ENCODE results near the gene GFY. TPM values are rescaled to one million over a fixed set of nuclear protein-coding genes. Genes with fewer than 3 reads are reported as not detected.

GFY gene
- total and polyA plus RNA-seq, 4 experiments from 2014 or later: not detected

DNA sequence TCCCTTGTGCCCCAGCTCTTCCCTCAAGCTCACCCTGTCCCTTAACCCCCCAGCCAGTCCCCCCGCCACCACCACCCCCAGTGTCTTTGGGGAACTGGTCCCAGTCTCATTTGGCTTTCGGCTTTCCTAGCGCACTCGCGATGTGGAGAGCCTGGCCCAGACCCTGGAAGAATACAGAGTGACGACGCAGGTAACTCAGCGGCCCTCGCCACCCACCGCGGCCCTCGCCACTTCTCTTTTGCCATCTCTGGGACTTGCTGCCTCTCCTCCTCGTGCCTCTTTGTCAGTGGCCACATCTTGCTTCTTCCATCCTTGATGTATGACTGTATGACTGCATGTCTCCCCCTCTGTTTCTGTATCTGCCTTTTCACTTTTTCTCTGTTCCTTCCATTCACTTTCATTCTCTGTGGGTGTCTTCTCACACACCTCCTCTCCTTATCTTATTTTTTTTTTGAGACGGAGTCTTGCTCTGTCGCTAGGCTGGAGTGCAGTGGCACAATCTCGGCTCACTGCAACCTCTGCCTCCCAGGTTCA, 17.6 kb upstream of the GFY start:
- Mint-ChIP-seq H3K9me3 (peaks cover 0 to 2% (median 0%) of the 10 kb centered on the region in 8 donors), H3K27me3 (no peaks in the 10 kb centered on the region), H3K4me3 (peak overlapping the region in 6 of 8 donors; percentile 4 to 72 (median 67)), H3K27ac (peak overlapping the region in 6 of 7 donors; percentile 8 to 96 (median 78)), H3K36me3 (no peaks in the 10 kb centered on the region), H3K4me1 (peaks cover 37 to 75% (median 57%) of the 10 kb centered on the region in 4 donors)
- no peaks in the 10 kb centered on the region for H3K36me3 ChIP-seq (ENCODE audit: insufficient read depth, low read length)
- H3K27me3 ChIP-seq (ENCODE audit: insufficient read depth, low read length): no peaks in the 10 kb centered on the region
- intact Hi-C loops (cut with micrococcal nuclease): loop anchor here (2.0 kb wide), 1 partner anchor 21 kb away; no protein-coding TSS in a partner anchor
- CTCF ChIA-PET (ENCODE audit: partially characterized antibody): interaction anchor here (1.2 to 1.9 kb wide), 2 partner anchors 15 to 18 kb away, joined by 3 to 11 read pairs; no protein-coding TSS in a partner anchor
- H3K4me1 ChIP-seq (ENCODE audit: insufficient read depth, low read length): peaks cover 67% of the 10 kb centered on the region
- peak in 1 of 5 donors; percentile 7 for DNase-seq
- POLR2A ChIA-PET (ENCODE audit: partially characterized antibody): interaction anchor here (1.6 to 2.8 kb wide), 3 partner anchors 8 to 63 kb away, joined by 4 to 17 read pairs (median 6); no protein-coding TSS in a partner anchor
- H3K27ac ChIP-seq (ENCODE audit: low read depth, low read length): no peak overlapping the region
- H3K9me3 ChIP-seq (ENCODE audit: control insufficient read depth in 1 of 2, low read length in 2 of 2): no peaks in the 10 kb centered on the region
- H3K4me3 ChIP-seq (ENCODE audit: low read length in 2 of 2): no peak overlapping the region

DNA sequence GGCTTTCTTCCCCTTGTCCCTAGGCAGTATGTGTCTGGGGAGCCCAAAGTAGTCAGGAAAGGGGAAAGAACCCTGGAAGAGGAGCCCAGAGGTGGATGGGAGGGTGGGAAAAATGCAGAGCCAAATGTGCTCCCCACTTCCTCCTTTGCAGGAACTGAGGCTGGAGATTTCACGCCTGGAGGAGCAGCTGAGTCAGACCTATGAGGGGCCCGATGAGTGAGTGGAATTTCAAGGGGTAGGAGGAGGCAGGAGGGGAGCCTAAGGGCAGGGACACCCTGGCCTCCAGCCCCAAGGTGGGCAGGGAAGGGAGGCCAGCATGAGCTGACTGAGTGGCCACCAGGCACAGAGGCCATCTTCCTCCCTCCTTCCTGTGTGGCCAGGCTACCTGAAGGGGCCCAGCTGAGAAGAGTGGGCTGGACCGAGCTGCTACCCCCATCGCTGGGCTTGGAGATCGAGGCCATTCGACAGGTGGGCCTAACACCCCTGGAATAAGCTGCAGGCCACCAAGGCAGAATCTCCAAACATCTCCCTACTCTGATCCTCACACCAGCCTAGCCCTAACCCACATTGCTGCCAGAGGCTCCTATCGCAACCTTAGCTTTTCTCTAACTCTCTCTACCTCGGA, 16.3 kb upstream of the GFY start:
- Mint-ChIP-seq H3K4me1 (peaks cover 37 to 77% (median 58%) of the 10 kb centered on the region in 4 donors), H3K27ac (peak overlapping the region; percentile 76 to 96 (median 92)), H3K27me3 (no peaks in the 10 kb centered on the region), H3K36me3 (no peaks in the 10 kb centered on the region), H3K4me3 (peak overlapping the region; percentile 60 to 83 (median 68)), H3K9me3 (peaks cover 0 to 2% (median 0%) of the 10 kb centered on the region in 8 donors)
- Histone ChIP-seq H3K27ac (ENCODE audit: low read depth, low read length) (peak overlapping the region; percentile 34), H3K4me3 (ENCODE audit: low read length in 2 of 2) (peak overlapping the region; percentile 8 to 34), H3K9me3 (ENCODE audit: control insufficient read depth in 1 of 2, low read length in 2 of 2) (no peaks in the 10 kb centered on the region), H3K4me1 (ENCODE audit: insufficient read depth, low read length) (peaks cover 67% of the 10 kb centered on the region), H3K36me3 (ENCODE audit: insufficient read depth, low read length) (no peaks in the 10 kb centered on the region), H3K27me3 (ENCODE audit: insufficient read depth, low read length) (no peaks in the 10 kb centered on the region)
- ChIA-PET CTCF (ENCODE audit: partially characterized antibody) (interaction anchor here (0.8 to 1.7 kb wide), 5 partner anchors 13 to 45 kb away, joined by 3 to 7 read pairs (median 3); partner anchors contain the start of gene GFY), POLR2A (ENCODE audit: partially characterized antibody) (interaction anchor here (0.9 to 2.8 kb wide), 11 partner anchors 12 to 89 kb away, joined by 3 to 17 read pairs (median 3); partner anchors contain the start of genes ALDH16A1, CD37 and GFY)
- peak in 1 of 5 donors; percentile 3 for DNase-seq
- intact Hi-C loops (cut with micrococcal nuclease): loop anchor here (2.0 kb wide), 1 partner anchor 20 kb away; no protein-coding TSS in a partner anchor

DNA sequence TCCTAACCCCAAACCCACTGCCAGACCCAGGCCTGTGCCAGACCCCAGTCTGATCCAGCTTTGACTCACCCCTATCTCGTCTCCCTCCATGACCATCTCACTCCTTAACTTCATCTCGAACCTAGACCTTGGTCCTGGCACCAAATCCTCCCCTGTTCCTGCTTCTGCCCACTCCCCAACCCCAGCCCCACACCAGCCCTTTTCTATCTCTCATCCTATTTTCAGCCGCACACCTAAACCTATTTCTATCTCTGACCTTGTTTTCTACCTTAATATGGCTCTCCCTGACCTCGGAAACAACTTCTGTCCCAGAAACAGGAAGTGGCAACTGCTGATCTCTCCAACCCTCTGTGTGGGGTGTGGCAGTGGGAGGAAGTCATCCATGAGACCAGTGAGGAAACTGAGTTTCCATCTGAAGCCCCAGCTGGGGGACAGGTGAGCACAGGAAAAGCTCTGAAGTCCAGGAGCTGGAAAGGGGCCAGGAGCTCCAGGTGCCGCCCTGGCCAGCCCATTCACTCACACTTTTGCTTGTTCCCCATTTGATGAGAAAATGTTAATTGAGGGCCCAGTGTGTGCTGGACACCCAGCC, 15.7 kb upstream of the GFY start:
- H3K27ac ChIP-seq (ENCODE audit: low read depth, low read length): peak overlapping the region; percentile 34
- peak overlapping the region in 1 of 2 donors; percentile 34 for H3K4me3 ChIP-seq (ENCODE audit: low read length in 2 of 2)

DNA sequence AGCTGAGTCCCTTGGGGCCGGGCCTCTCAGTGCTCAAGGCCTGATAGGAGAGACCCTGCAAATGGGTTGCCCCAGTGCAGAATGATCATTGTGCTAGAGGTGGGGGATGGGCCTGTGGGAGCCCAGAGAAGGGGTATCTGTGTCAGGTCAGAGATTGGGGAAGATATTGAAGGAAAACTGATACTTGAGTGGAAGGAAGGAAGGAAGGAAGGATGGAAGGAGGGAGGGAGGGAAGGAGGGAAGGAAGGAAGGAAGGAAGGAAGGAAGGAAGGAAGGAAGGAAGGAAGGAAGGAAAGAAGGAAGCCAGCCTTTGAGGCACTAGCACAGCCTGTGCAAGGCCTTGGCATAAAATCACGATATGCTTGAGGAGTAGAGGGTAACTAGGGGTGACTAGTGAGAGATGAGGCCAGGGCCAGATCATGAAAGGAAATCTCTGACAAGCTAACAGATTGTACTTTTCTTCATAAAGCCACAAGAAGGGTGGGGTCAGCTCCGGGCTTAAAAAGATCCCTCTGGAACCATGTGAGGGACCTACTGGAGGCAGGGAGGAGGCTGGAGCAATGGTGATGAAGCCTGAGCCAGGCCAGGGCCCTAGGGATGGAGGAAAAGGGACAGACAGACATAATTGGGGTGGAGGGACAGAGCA, 13.4 kb upstream of the GFY start:
- CTCF ChIA-PET (ENCODE audit: partially characterized antibody): interaction anchor here (1.0 to 1.8 kb wide), 5 partner anchors 9 to 65 kb away, joined by 3 to 6 read pairs (median 5); no protein-coding TSS in a partner anchor
- H3K27ac Mint-ChIP-seq: peak overlapping the region; percentile 19 to 87 (median 67)
- H3K36me3 Mint-ChIP-seq: no peaks in the 10 kb centered on the region
- POLR2A ChIA-PET (ENCODE audit: partially characterized antibody): interaction anchor here (0.9 to 2.2 kb wide), 5 partner anchors 9 to 59 kb away, joined by 3 to 10 read pairs (median 4); partner anchors contain the start of genes GFY and PTH2
- intact Hi-C loops (cut with micrococcal nuclease): no loop called here
- Histone ChIP-seq H3K9me3 (ENCODE audit: control insufficient read depth in 1 of 2, low read length in 2 of 2) (no peaks in the 10 kb centered on the region), H3K27me3 (ENCODE audit: insufficient read depth, low read length) (no peaks in the 10 kb centered on the region), H3K4me1 (ENCODE audit: insufficient read depth, low read length) (peaks cover 55% of the 10 kb centered on the region), H3K36me3 (ENCODE audit: insufficient read depth, low read length) (no peaks in the 10 kb centered on the region), H3K4me3 (ENCODE audit: low read length in 2 of 2) (no peak overlapping the region), H3K27ac (ENCODE audit: low read depth, low read length) (no peak overlapping the region)
- peak overlapping the region in 3 of 8 donors; percentile 20 to 36 (median 21) for H3K4me3 Mint-ChIP-seq
- DNase-seq: no peak
- peaks cover 37 to 62% (median 51%) of the 10 kb centered on the region in 4 donors for H3K4me1 Mint-ChIP-seq
- H3K27me3 Mint-ChIP-seq: peaks cover 0 to 2% of the 10 kb centered on the region in 2 donors
- H3K9me3 Mint-ChIP-seq: no peaks in the 10 kb centered on the region

More for the DNA sequence above, 15.7 kb upstream of the GFY start:
- peak in 4 of 5 donors; percentile 34 to 46 (median 42) for DNase-seq
- ChIA-PET POLR2A (ENCODE audit: partially characterized antibody) (interaction anchor here (0.6 to 2.8 kb wide), 15 partner anchors 12 to 149 kb away, joined by 3 to 17 read pairs (median 3); partner anchors contain the start of genes ALDH16A1, CD37, GFY and PTH2), CTCF (ENCODE audit: partially characterized antibody) (interaction anchor here (0.8 to 1.7 kb wide), 6 partner anchors 14 to 265 kb away, joined by 3 to 7 read pairs (median 3); partner anchors contain the start of gene GFY)
- intact Hi-C loops (cut with micrococcal nuclease): loop anchor here (2.0 kb wide), 1 partner anchor 19 kb away; no protein-coding TSS in a partner anchor
- H3K27ac Mint-ChIP-seq: peak overlapping the region; percentile 76 to 96 (median 92)
- H3K36me3 Mint-ChIP-seq: no peaks in the 10 kb centered on the region
- no peaks in the 10 kb centered on the region for H3K27me3 Mint-ChIP-seq
- H3K4me3 Mint-ChIP-seq: peak overlapping the region; percentile 60 to 83 (median 68)
- no peaks in the 10 kb centered on the region for H3K9me3 Mint-ChIP-seq
- H3K4me1 Mint-ChIP-seq: peaks cover 37 to 76% (median 55%) of the 10 kb centered on the region in 4 donors
- peaks cover 62% of the 10 kb centered on the region for H3K4me1 ChIP-seq (ENCODE audit: insufficient read depth, low read length)
- no peaks in the 10 kb centered on the region for H3K27me3 ChIP-seq (ENCODE audit: insufficient read depth, low read length)
- no peaks in the 10 kb centered on the region for H3K36me3 ChIP-seq (ENCODE audit: insufficient read depth, low read length)
- H3K9me3 ChIP-seq (ENCODE audit: control insufficient read depth in 1 of 2, low read length in 2 of 2): no peaks in the 10 kb centered on the region

DNA sequence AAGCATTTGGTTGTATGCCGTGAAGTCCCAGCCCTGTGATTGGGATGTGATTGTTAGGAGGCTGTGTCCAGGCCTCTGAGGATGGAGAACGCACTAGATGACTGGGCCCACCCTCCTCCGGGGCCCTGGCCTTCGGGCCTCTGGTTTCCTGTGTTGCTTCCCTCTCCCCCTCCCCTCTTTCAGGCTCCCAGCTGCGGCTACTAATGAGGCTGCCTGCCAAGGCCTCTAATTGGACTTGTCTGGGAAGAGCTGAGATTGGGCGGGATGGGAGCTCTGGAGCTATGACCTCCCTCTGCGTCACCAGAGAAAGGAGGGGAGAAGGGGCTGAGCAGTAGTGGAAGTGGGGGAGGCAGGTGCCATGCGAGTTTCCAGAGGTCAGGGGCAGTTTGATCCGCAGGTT, 11.8 kb upstream of the GFY start:
- intact Hi-C loops (cut with micrococcal nuclease): no loop called here
- no peaks in the 10 kb centered on the region for H3K36me3 ChIP-seq (ENCODE audit: insufficient read depth, low read length)
- Mint-ChIP-seq H3K4me1 (peaks cover 30 to 47% (median 40%) of the 10 kb centered on the region in 4 donors), H3K27me3 (peaks cover 0 to 6% of the 10 kb centered on the region in 2 donors), H3K4me3 (no peak overlapping the region), H3K27ac (peak overlapping the region in 1 of 7 donors; percentile 36), H3K9me3 (no peaks in the 10 kb centered on the region), H3K36me3 (no peaks in the 10 kb centered on the region)
- no peak overlapping the region for H3K27ac ChIP-seq (ENCODE audit: low read depth, low read length)
- CTCF ChIA-PET (ENCODE audit: partially characterized antibody): interaction anchor here (1.3 kb wide), 1 partner anchor 21 kb away, joined by 3 read pairs; no protein-coding TSS in a partner anchor
- peaks cover 39% of the 10 kb centered on the region for H3K4me1 ChIP-seq (ENCODE audit: insufficient read depth, low read length)
- no peak overlapping the region for H3K4me3 ChIP-seq (ENCODE audit: low read length in 2 of 2)
- no peaks in the 10 kb centered on the region for H3K9me3 ChIP-seq (ENCODE audit: control insufficient read depth in 1 of 2, low read length in 2 of 2)
- POLR2A ChIA-PET (ENCODE audit: partially characterized antibody): interaction anchor here (1.1 kb wide), 1 partner anchor 12 kb away, joined by 4 read pairs; the partner anchor contains the start of gene GFY
- DNase-seq: no peak
- no peaks in the 10 kb centered on the region for H3K27me3 ChIP-seq (ENCODE audit: insufficient read depth, low read length)

DNA sequence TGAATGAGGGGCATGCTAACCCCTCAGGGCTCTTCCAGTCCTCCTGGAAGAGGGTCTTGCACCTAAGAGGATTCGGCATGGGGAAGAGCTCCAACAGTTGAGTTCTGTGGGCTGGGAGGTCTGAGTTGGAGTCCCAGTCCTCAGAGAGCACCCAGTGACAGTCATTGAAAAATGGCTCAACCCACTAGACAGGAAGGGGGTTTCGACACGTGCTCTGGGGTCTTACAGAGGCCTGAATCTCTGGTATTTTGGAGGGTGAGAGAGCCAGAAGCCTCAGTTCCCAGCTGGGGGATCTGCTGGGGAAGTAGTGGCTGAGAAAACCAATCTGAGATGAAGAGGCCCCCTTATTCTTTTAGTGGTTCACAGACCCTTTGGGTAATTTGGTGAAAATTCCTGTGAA, 10.9 kb upstream of the GFY start:
- H3K36me3 ChIP-seq (ENCODE audit: insufficient read depth, low read length): no peaks in the 10 kb centered on the region
- H3K9me3 Mint-ChIP-seq: no peaks in the 10 kb centered on the region
- DNase-seq: peak in 1 of 5 donors; percentile 3
- no peaks in the 10 kb centered on the region for H3K36me3 Mint-ChIP-seq
- H3K27me3 Mint-ChIP-seq: peaks cover 6 to 11% of the 10 kb centered on the region in 2 donors
- ChIA-PET POLR2A (ENCODE audit: partially characterized antibody) (interaction anchor here (0.7 kb wide), 1 partner anchor 23 kb away, joined by 3 read pairs; no protein-coding TSS in a partner anchor), CTCF (ENCODE audit: partially characterized antibody) (no interaction called here)
- H3K9me3 ChIP-seq (ENCODE audit: control insufficient read depth in 1 of 2, low read length in 2 of 2): no peaks in the 10 kb centered on the region
- H3K4me1 ChIP-seq (ENCODE audit: insufficient read depth, low read length): peaks cover 30% of the 10 kb centered on the region
- H3K4me1 Mint-ChIP-seq: peaks cover 25 to 38% (median 32%) of the 10 kb centered on the region in 4 donors
- no peak overlapping the region for H3K27ac Mint-ChIP-seq
- H3K27me3 ChIP-seq (ENCODE audit: insufficient read depth, low read length): no peaks in the 10 kb centered on the region
- H3K27ac ChIP-seq (ENCODE audit: low read depth, low read length): no peak overlapping the region
- no peak overlapping the region for H3K4me3 ChIP-seq (ENCODE audit: low read length in 2 of 2)
- H3K4me3 Mint-ChIP-seq: no peak overlapping the region
- intact Hi-C loops (cut with micrococcal nuclease): no loop called here
